ENCODE results near the gene KCTD4.

KCTD4 gene

DNA sequence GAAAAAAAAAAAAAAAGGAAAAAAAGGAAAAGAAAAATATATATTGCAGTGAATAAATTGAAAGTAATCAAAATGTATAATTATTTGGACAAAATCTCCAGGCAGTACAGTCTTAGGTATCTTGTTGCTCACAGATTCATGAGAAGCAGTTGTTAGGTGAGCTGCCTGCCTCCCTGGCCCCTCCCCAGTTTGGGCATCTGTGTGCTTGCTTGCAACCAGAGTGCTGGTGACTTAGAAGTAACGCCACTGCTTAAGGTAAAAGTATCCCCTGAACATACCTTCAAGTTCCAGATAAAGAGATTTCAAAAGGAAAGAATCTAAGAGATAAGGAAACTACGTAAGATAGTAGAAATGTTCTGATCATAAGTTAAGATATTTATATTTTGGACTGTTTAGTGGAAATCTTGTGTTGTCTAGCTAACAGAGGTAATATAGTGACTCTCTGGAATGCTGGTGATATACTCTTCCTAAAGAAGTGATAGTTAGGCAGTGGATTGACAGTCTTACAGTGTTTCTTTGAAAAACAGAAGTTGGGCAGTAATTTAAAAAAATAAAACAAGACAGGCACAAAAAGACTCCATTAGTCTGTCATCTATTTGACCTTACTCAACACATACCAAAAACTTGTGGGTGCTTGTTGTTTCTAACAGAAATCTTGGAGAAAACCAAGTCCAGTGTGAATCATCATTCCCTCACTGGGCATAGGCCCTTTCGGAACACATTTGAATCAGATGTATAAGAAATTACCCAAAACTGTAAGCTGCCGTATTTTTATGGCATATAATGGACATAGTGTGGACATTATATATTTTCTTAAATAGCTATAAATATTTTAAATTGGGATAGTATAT lies 38.3 kb upstream of the KCTD4 start:
- no peak for DNase-seq (ENCODE audit: extremely low spot score)
- CTCF ChIA-PET: interaction anchor here (1.0 to 2.3 kb wide), 3 partner anchors 8 to 13 kb away, joined by 5 to 6 read pairs (median 6); no protein-coding TSS in a partner anchor
- POLR2A ChIA-PET: no interaction called here
- TF ChIP-seq, protein P1, sequence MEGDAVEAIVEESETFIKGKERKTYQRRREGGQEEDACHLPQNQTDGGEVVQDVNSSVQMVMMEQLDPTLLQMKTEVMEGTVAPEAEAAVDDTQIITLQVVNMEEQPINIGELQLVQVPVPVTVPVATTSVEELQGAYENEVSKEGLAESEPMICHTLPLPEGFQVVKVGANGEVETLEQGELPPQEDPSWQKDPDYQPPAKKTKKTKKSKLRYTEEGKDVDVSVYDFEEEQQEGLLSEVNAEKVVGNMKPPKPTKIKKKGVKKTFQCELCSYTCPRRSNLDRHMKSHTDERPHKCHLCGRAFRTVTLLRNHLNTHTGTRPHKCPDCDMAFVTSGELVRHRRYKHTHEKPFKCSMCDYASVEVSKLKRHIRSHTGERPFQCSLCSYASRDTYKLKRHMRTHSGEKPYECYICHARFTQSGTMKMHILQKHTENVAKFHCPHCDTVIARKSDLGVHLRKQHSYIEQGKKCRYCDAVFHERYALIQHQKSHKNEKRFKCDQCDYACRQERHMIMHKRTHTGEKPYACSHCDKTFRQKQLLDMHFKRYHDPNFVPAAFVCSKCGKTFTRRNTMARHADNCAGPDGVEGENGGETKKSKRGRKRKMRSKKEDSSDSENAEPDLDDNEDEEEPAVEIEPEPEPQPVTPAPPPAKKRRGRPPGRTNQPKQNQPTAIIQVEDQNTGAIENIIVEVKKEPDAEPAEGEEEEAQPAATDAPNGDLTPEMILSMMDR (IDR thresholded peaks at IDR 0.05; ENCODE audit: control extremely low read depth, extremely low read depth, low read depth, missing control alignments): no peak

DNA sequence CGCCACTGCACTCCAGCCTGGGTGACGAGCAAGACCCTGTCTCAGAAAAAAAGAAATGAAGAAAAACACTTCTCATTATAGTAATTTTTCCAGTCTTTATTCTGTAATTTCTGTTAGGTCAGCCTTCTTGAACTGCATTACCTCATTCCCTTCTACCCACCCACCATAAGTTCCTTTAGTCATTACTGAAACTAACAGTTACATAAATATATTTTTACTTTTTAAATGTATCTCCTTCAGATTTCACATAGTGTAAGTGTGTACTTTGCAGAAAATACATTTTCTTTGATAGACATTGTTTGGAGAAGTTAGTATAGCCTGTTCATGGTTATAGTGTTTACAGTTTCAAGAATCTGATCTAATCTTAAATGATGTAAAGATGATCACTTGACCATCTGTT lies 31.7 kb upstream of the KCTD4 start:
- TF ChIP-seq, protein P1 (IDR thresholded peaks at IDR 0.05; ENCODE audit: control extremely low read depth, extremely low read depth, low read depth, missing control alignments): no peak
- ChIA-PET CTCF (interaction anchor here (1.3 to 3.2 kb wide), 5 partner anchors 7 to 25 kb away, joined by 3 to 8 read pairs (median 6); no protein-coding TSS in a partner anchor), POLR2A (no interaction called here)
- DNase-seq (ENCODE audit: extremely low spot score): no peak

DNA sequence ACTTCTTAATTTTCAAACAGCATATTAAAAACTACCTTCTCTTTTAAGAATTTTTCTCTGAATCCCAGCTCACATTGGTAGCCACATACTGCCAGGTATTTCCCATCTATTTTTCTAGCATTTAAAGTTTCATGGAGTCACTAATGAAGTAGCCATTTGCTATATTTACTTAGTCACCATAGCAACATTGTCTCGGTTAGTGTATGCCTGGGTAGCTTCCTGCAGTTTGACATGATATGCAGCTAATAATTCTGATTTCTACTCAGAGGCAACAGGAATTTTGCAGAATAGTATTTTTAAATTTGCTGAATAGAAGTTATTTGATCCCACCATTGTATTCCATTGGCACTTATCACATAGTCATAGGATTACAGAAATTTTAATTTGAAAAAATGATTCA lies 30.9 kb upstream of the KCTD4 start:
- ChIA-PET POLR2A (no interaction called here), CTCF (interaction anchor here (0.8 to 3.2 kb wide), 7 partner anchors 8 to 26 kb away, joined by 3 to 8 read pairs (median 5); no protein-coding TSS in a partner anchor)
- DNase-seq (ENCODE audit: extremely low spot score): no peak
- TF ChIP-seq, protein P1 (IDR thresholded peaks at IDR 0.05; ENCODE audit: control extremely low read depth, extremely low read depth, low read depth, missing control alignments): no peak

DNA sequence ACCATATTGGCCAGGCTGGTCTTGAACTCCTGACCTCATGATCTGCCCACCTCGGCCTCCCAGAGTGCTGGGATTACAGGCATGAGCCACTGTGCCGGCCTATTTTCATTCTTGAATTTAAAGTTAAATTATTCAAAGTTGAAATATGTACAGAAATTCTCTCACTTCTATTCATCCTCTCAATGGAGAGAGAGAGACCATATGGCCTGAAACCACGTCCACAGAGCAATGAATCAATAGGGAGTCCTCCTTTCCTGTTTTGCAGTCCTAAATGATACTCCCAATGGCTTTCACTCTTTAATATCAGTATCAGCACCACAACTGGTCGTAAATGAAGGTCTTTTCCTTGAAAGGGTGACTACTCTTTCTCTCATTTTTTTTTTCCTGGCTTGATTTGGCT lies 30.5 kb upstream of the KCTD4 start:
- TF ChIP-seq, protein P1 (IDR thresholded peaks at IDR 0.05; ENCODE audit: control extremely low read depth, extremely low read depth, low read depth, missing control alignments): no peak
- no peak for DNase-seq (ENCODE audit: extremely low spot score)
- ChIA-PET POLR2A (no interaction called here), CTCF (interaction anchor here (0.8 to 3.2 kb wide), 7 partner anchors 8 to 27 kb away, joined by 3 to 8 read pairs (median 4); no protein-coding TSS in a partner anchor)

DNA sequence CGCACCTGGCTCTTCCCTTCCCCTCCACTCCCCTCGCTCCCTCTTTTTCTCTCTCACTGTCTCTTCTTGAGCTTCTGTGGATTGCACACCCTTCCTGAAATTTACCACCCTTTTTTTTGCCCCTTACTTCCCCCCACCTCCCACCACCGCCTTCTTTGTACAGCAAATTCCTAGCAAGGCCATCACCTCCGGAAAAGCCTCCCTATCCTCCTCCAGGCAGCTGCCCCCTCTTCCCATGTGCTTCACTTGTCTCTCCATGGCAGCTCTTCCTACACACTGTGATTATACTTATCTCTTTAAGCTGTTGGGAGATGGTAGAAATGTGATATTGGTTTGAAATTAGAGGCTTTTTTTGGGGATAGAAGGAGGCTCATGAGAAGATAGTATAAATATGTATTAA lies 28.3 kb upstream of the KCTD4 start:
- TF ChIP-seq, protein P1 (IDR thresholded peaks at IDR 0.05; ENCODE audit: control extremely low read depth, extremely low read depth, low read depth, missing control alignments): no peak
- ChIA-PET CTCF (interaction anchor here (1.1 kb wide), 1 partner anchor 8 kb away, joined by 4 read pairs; no protein-coding TSS in a partner anchor), POLR2A (no interaction called here)
- no peak for DNase-seq (ENCODE audit: extremely low spot score)

DNA sequence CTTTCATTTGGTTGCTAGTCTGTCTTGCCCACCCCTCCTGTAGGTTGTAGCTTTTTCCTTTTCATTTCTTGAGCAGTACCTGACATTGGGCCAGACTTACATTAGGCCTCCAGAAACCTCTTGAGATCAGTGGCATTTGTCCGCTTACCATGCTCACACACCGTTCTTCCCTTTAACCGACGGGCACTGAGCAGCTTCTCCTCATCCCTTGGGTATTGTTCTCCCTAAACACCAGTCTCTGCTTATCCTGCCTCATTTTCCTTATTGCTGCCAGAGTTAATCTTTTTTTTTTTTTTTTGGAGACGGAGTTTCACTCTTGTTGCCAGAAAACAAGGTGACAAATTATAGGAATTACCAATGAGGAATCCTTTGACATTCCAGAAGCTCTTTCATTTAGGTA lies 27.2 kb upstream of the KCTD4 start:
- POLR2A ChIA-PET: interaction anchor here (0.6 kb wide), 1 partner anchor 10 kb away, joined by 4 read pairs; no protein-coding TSS in a partner anchor
- TF ChIP-seq, protein P1 (IDR thresholded peaks at IDR 0.05; ENCODE audit: control extremely low read depth, extremely low read depth, low read depth, missing control alignments): no peak
- DNase-seq (ENCODE audit: extremely low spot score): no peak
- CTCF ChIA-PET: interaction anchor here (3.6 kb wide), 1 partner anchor 20 kb away, joined by 11 read pairs; no protein-coding TSS in a partner anchor

Data from GM10248 (cell line).